GM10266 (cell line): ENCODE measurements around the gene MTURN.

Experiments used
- DNase-seq: peaks from one replicate; pipeline ENCODE4 v3.0.0; 2012; ENCODE audit errors: extremely low spot score
- CTCF ChIP-seq: IDR thresholded peaks from 2 replicates; pipeline ENCODE4 v1.5.1; 2012; ENCODE audit warnings: mild to moderate bottlenecking, low read depth; ENCODE audit not compliant: control insufficient read depth, insufficient read depth; ENCODE audit errors: missing control alignments

Gene MTURN

GRCh38 chr7:30202671-30203070 is 67.9 kb downstream of the MTURN start:
- TF ChIP-seq CTCF: no peak
- DNase-seq: no peak

- no peak for TF ChIP-seq CTCF
- DNase-seq: no peak
These were observed 71.7 kb downstream of the MTURN start for GRCh38 chr7:30206491-30206890.

GRCh38 chr7:30206942-30207341 is 72.2 kb downstream of the MTURN start:
- no peak for TF ChIP-seq CTCF
- no peak for DNase-seq

GRCh38 chr7:30207376-30207775 is 72.6 kb downstream of the MTURN start:
- TF ChIP-seq CTCF: no peak
- DNase-seq: no peak

GRCh38 chr7:30209951-30210350 is 75.2 kb downstream of the MTURN start:
- TF ChIP-seq CTCF: no peak
- DNase-seq: no peak
